H9 (cell line): ENCODE data around the gene CA7. TPM values are rescaled to one million over a fixed set of nuclear protein-coding genes. Genes with fewer than 3 reads are reported as not detected.

Experiments
- DNase-seq: peaks from one replicate; pipeline ENCODE4 v3.0.0-alpha.2; 2017
- H2AFZ ChIP-seq: one replicate; pipeline ENCODE4 v1.6.1; 2013; ENCODE audit warnings: mild to moderate bottlenecking, low read length, control low read depth, moderate library complexity
- H2AK5ac ChIP-seq: 2 replicates; pipeline ENCODE4 v1.6.1; 2013; ENCODE audit warnings: low read length, control low read depth, mixed read lengths; ENCODE audit not compliant: insufficient read length
- H2BK120ac ChIP-seq: one replicate; pipeline ENCODE4 v1.6.1; 2013; ENCODE audit warnings: low read depth, mild to moderate bottlenecking, low read length, control low read depth, inconsistent platforms; ENCODE audit not compliant: poor library complexity, severe bottlenecking
- H2BK12ac ChIP-seq: 2 replicates; pipeline ENCODE4 v1.6.1; 2013; ENCODE audit warnings: low read length, control low read depth, mixed read lengths, low read depth; ENCODE audit not compliant: insufficient read length
- H2BK15ac ChIP-seq: 2 replicates; pipeline ENCODE4 v1.6.1; 2013; ENCODE audit warnings: low read depth, low read length, control low read depth
- H2BK20ac ChIP-seq: one replicate; pipeline ENCODE4 v1.6.1; 2013; ENCODE audit warnings: low read depth, mild to moderate bottlenecking, low read length, control low read depth, inconsistent platforms; ENCODE audit not compliant: poor library complexity, severe bottlenecking
- H2BK5ac ChIP-seq: 2 replicates; pipeline ENCODE4 v1.6.1; 2013; ENCODE audit warnings: low read length, control low read depth, mixed read lengths; ENCODE audit not compliant: insufficient read length
- H3K14ac ChIP-seq: 2 replicates; pipeline ENCODE4 v1.6.1; 2013; ENCODE audit warnings: low read length, control low read depth; ENCODE audit not compliant: insufficient read depth
- H3K18ac ChIP-seq: 2 replicates; pipeline ENCODE4 v1.6.1; 2013; ENCODE audit warnings: low read depth, mild to moderate bottlenecking, mixed read lengths, low read length, control low read depth; ENCODE audit not compliant: insufficient read length
- H3K23ac ChIP-seq: 2 replicates; pipeline ENCODE4 v1.6.1; 2013; ENCODE audit warnings: low read length, control low read depth, mixed read lengths, low read depth; ENCODE audit not compliant: insufficient read length
- H3K23me2 ChIP-seq: 2 replicates; pipeline ENCODE4 v1.6.1; 2013; ENCODE audit warnings: low read depth, mild to moderate bottlenecking, mixed read lengths, low read length, control low read depth; ENCODE audit not compliant: insufficient read length, poor library complexity, severe bottlenecking
- H3K27ac ChIP-seq: 2 replicates; pipeline ENCODE4 v1.5.1; 2013; ENCODE audit warnings: low read length, control low read depth, mixed read lengths, low read depth; ENCODE audit not compliant: insufficient read length
- H3K27me3 ChIP-seq: 2 replicates; pipeline ENCODE4 v1.6.1; 2013; ENCODE audit warnings: low read length, control low read depth, inconsistent platforms; ENCODE audit not compliant: insufficient read depth
- H3K4ac ChIP-seq: 2 replicates; pipeline ENCODE4 v1.6.1; 2013; ENCODE audit warnings: low read depth, mild to moderate bottlenecking, control low read depth, inconsistent platforms, low read length, moderate library complexity
- H3K4me1 ChIP-seq: 2 replicates; pipeline ENCODE4 v1.6.1; 2013; ENCODE audit warnings: low read length, control low read depth, inconsistent platforms; ENCODE audit not compliant: insufficient read depth
- H3K4me2 ChIP-seq: 2 replicates; pipeline ENCODE4 v1.6.1; 2013; ENCODE audit warnings: low read length, control low read depth, mixed read lengths; ENCODE audit not compliant: insufficient read length, insufficient read depth
- H3K56ac ChIP-seq: 2 replicates; pipeline ENCODE4 v1.6.1; 2013; ENCODE audit warnings: low read depth, mild to moderate bottlenecking, mixed read lengths, low read length, control low read depth; ENCODE audit not compliant: insufficient read length
- H3K79me1 ChIP-seq: 2 replicates; pipeline ENCODE4 v1.6.1; 2013; ENCODE audit warnings: low read depth, mild to moderate bottlenecking, moderate library complexity, low read length, control low read depth, inconsistent platforms; ENCODE audit not compliant: insufficient read depth, poor library complexity, severe bottlenecking
- H3K79me2 ChIP-seq: 2 replicates; pipeline ENCODE4 v1.6.1; 2013; ENCODE audit warnings: low read length, control low read depth, inconsistent platforms; ENCODE audit not compliant: insufficient read depth
- H3K9ac ChIP-seq: 2 replicates; pipeline ENCODE4 v1.6.1; 2013; ENCODE audit warnings: low read length, control low read depth, mixed read lengths; ENCODE audit not compliant: insufficient read length; ENCODE audit errors: extremely low read depth
- H3K9me3 ChIP-seq: one replicate; pipeline ENCODE4 v1.6.1; 2013; ENCODE audit warnings: low read depth, low read length, inconsistent platforms; ENCODE audit not compliant: control insufficient read depth
- H3T11ph ChIP-seq: one replicate; pipeline ENCODE4 v1.6.1; 2013; ENCODE audit warnings: mild to moderate bottlenecking, low read length, control low read depth, inconsistent platforms
- H4K20me1 ChIP-seq: one replicate; pipeline ENCODE4 v1.6.1; 2013; ENCODE audit not compliant: control insufficient read depth, insufficient read length, insufficient read depth
- H4K5ac ChIP-seq: 2 replicates; pipeline ENCODE4 v1.6.1; 2013; ENCODE audit warnings: low read depth, mild to moderate bottlenecking, mixed read lengths, low read length, control low read depth; ENCODE audit not compliant: insufficient read length
- H4K8ac ChIP-seq: replicated peaks from 2 replicates; pipeline ENCODE4 v1.6.1; 2013; ENCODE audit warnings: low read length, control low read depth, mixed read lengths, low read depth; ENCODE audit not compliant: insufficient read length
- H4K91ac ChIP-seq: 2 replicates; pipeline ENCODE4 v1.6.1; 2013; ENCODE audit warnings: low read depth, mild to moderate bottlenecking, moderate library complexity, mixed read lengths, low read length, control low read depth; ENCODE audit not compliant: insufficient read length
- H3K27ac Mint-ChIP-seq, 3 experiments: 2 replicates in 2 of 3; 3 replicates in 1 of 3; pipeline ENCODE4 v1.8.0; 2020 to 2021; ENCODE audit warnings: mixed read lengths in 3 of 3, mild to moderate bottlenecking in 1 of 3, moderate library complexity in 1 of 3
- H3K27me3 Mint-ChIP-seq: 2 replicates; pipeline ENCODE4 v1.8.0; 2021; ENCODE audit warnings: low read depth, mild to moderate bottlenecking, moderate library complexity, mixed read lengths
- H3K36me3 Mint-ChIP-seq, 3 experiments: 2 replicates in 2 of 3; 3 replicates in 1 of 3; pipeline ENCODE4 v1.8.0; 2020 to 2021; ENCODE audit warnings: low read depth in 3 of 3, mixed read lengths in 3 of 3; ENCODE audit not compliant: insufficient read depth in 1 of 3
- H3K4me1 Mint-ChIP-seq, 2 experiments: 2 replicates each; pipeline ENCODE4 v1.8.0; 2020; ENCODE audit warnings: mixed read lengths in 2 of 2
- H3K4me3 Mint-ChIP-seq, 2 experiments: 2 replicates in 1 of 2; 3 replicates in 1 of 2; pipeline ENCODE4 v1.8.0; 2020 to 2021; ENCODE audit warnings: mild to moderate bottlenecking in 2 of 2, mixed read lengths in 2 of 2, moderate library complexity in 1 of 2
- H3K9me3 Mint-ChIP-seq, 2 experiments: 2 replicates in 1 of 2; 3 replicates in 1 of 2; pipeline ENCODE4 v1.8.0; 2020; ENCODE audit warnings: mild to moderate bottlenecking in 2 of 2, mixed read lengths in 2 of 2, moderate library complexity in 1 of 2
- CTCF ChIP-seq: fragments of 200-600 bp; sonication (generic); conservative IDR thresholded peaks from 3 replicates; pipeline ENCODE4 v1.8.0; 2021; ENCODE audit warnings: antibody characterized with exemption, mild to moderate bottlenecking
- WGBS: extraction: QIAGEN DNeasy Blood & Tissue Kit; methylation state at CpG from one replicate; pipeline ENCODE4 v1.1.7; 2013; ENCODE audit warnings: missing lambda C conversion rate, low lambda C conversion rate, mixed read lengths; ENCODE audit not compliant: insufficient read length; ENCODE audit errors: extremely low coverage; 5-methylcytosine and 5-hydroxymethylcytosine counted together
- total RNA-seq: library from RNA; stranded (reverse); gene quantifications from 2 replicates; pipeline ENCODE4 v1.2.1, GENCODE V29; 2021

Gene CA7
- total RNA-seq, 1 experiment from 2014 or later = 0.81 TPM

- no peak within 1 kb of the TSS for H3K23ac ChIP-seq
- no peak within 1 kb of the TSS for H4K5ac ChIP-seq
- no peak within 1 kb of the TSS for H2BK20ac ChIP-seq
- H2BK5ac ChIP-seq = no peak within 1 kb of the TSS
- no peak within 1 kb of the TSS for H2AK5ac ChIP-seq
- no peak within 1 kb of the TSS for H2AFZ ChIP-seq
- H3K56ac ChIP-seq = no peak within 1 kb of the TSS
- H3T11ph ChIP-seq = no peak within 1 kb of the TSS
- H3K9ac ChIP-seq = no peak within 1 kb of the TSS
- no peaks in the 10 kb centered on the region for H3K4me1 ChIP-seq
- H4K20me1 ChIP-seq = no peaks in the 10 kb centered on the region
- H3K4me2 ChIP-seq = no peak within 1 kb of the TSS
- H3K23me2 ChIP-seq = no peaks in the 10 kb centered on the region
- H3K14ac ChIP-seq = no peak within 1 kb of the TSS
- H3K27me3 ChIP-seq = no peaks in the 10 kb centered on the region
- H4K8ac ChIP-seq = no peak within 1 kb of the TSS
- no peaks in the 10 kb centered on the region for H3K79me2 ChIP-seq
- no peaks in the 10 kb centered on the region for H3K27me3 Mint-ChIP-seq
- H3K36me3 Mint-ChIP-seq = peaks cover 13 to 38% (median 32%) of the 10 kb centered on the region in 3 experiments
- no peaks in the 10 kb centered on the region for H3K4me1 Mint-ChIP-seq
- no peak within 1 kb of the TSS; a peak in 1 of 7 replicates for H3K27ac Mint-ChIP-seq
- DNase-seq = peak; percentile 47
- no peak within 1 kb of the TSS for H3K27ac ChIP-seq
- H4K91ac ChIP-seq = no peak within 1 kb of the TSS
- H2BK15ac ChIP-seq = no peak within 1 kb of the TSS
- no peak for TF ChIP-seq CTCF
- H3K9me3 Mint-ChIP-seq = no peaks in the 10 kb centered on the region; a peak in 1 of 5 replicates
- H2BK12ac ChIP-seq = no peak within 1 kb of the TSS
- no peak within 1 kb of the TSS for H2BK120ac ChIP-seq
- no peak within 1 kb of the TSS for H3K4ac ChIP-seq
- H3K4me3 Mint-ChIP-seq = no peak within 1 kb of the TSS
- H3K9me3 ChIP-seq = no peaks in the 10 kb centered on the region
- WGBS = no CpG with 5 or more reads among the region's 56 CpGs
- H3K18ac ChIP-seq = no peak within 1 kb of the TSS
- no peaks in the 10 kb centered on the region for H3K79me1 ChIP-seq
Measured at GRCh38 chr16:66801320-66802105, 42.7 kb upstream of the CA7 start, which contains the start of gene TERB1. Gene TERB1 (minus strand): TSS chr16:66801584. CDS start chr16:66796798, 4,786 bp downstream.
